ENCODE measurements around the gene TNRC6A. TPM values are rescaled to one million over a fixed set of nuclear protein-coding genes. Genes with fewer than 3 reads are reported as not detected.
"Not testable (repeated sequence)": the region's sequence is repeated elsewhere in the genome, so short reads cannot be mapped to it uniquely, and the experiment has no call there.

Gene TNRC6A
- total and polyA plus RNA-seq, 4 donors: 9.3 to 42.3 (median 22.9) TPM

GRCh38 chr16:24749310-24749709 is 19.9 kb downstream of the TNRC6A start:
- no peak for TF ChIP-seq TAF1 (conservative IDR thresholded peaks at IDR 0.05)
- TF ChIP-seq GABPA (IDR thresholded peaks at IDR 0.05 in 1 of 2, conservative IDR thresholded peaks at IDR 0.05 in 1 of 2): no peak
- no peak for TF ChIP-seq YY1 (IDR thresholded peaks at IDR 0.05)
- no peak for TF ChIP-seq EGR1 (IDR thresholded peaks at IDR 0.05; ENCODE audit: low read depth in 2 of 2)
- Histone ChIP-seq H3K9me3 (ENCODE audit: control insufficient read depth in 4 of 4, low read length in 3 of 4) (no peaks in the 10 kb centered on the region), H3K4me3 (ENCODE audit: low read depth in 1 of 3, low read length in 3 of 3) (no peak overlapping the region), H3K27me3 (ENCODE audit: control insufficient read depth in 4 of 4, insufficient read depth in 4 of 4, low read length in 3 of 4) (no peaks in the 10 kb centered on the region), H3K9ac (ENCODE audit: low read depth in 1 of 2, low read length in 2 of 2) (no peak overlapping the region), H3K36me3 (ENCODE audit: control insufficient read depth in 4 of 4, insufficient read depth in 3 of 4, low read depth in 1 of 4, low read length in 3 of 4) (peaks cover 0 to 3% (median 0%) of the 10 kb centered on the region in 4 donors), H3K4me1 (ENCODE audit: control insufficient read depth in 4 of 4, insufficient read depth in 4 of 4, low read length in 3 of 4) (peaks cover 2 to 25% (median 11%) of the 10 kb centered on the region in 4 donors), H3K27ac (ENCODE audit: low read depth in 1 of 2, low read length in 2 of 2) (no peak overlapping the region)
- DNase-seq (ENCODE audit: low spot score): no peak

- H3K27me3 ChIP-seq (ENCODE audit: control insufficient read depth in 4 of 4, insufficient read depth in 4 of 4, low read length in 3 of 4); H3K27ac ChIP-seq (ENCODE audit: low read depth in 1 of 2, low read length in 2 of 2); H3K9ac ChIP-seq (ENCODE audit: low read depth in 1 of 2, low read length in 2 of 2); DNase-seq (ENCODE audit: low spot score); H3K36me3 ChIP-seq (ENCODE audit: control insufficient read depth in 4 of 4, insufficient read depth in 3 of 4, low read depth in 1 of 4, low read length in 3 of 4); H3K9me3 ChIP-seq (ENCODE audit: control insufficient read depth in 4 of 4, low read length in 3 of 4); H3K4me3 ChIP-seq (ENCODE audit: low read depth in 1 of 3, low read length in 3 of 3): not testable (repeated sequence)
- H3K4me1 ChIP-seq (ENCODE audit: control insufficient read depth in 4 of 4, insufficient read depth in 4 of 4, low read length in 3 of 4): peaks cover 2 to 24% (median 10%) of the 10 kb centered on the region in 4 donors
- 94% methylated on average over 5 of the region's 5 CpGs for WGBS
These were observed 20.4 kb downstream of the TNRC6A start for GRCh38 chr16:24749872-24750271.

- Histone ChIP-seq H3K27ac (ENCODE audit: low read depth in 1 of 2, low read length in 2 of 2) (no peak overlapping the region), H3K27me3 (ENCODE audit: control insufficient read depth in 4 of 4, insufficient read depth in 4 of 4, low read length in 3 of 4) (no peaks in the 10 kb centered on the region), H3K36me3 (ENCODE audit: control insufficient read depth in 4 of 4, insufficient read depth in 3 of 4, low read depth in 1 of 4, low read length in 3 of 4) (peaks cover 0 to 3% (median 0%) of the 10 kb centered on the region in 4 donors), H3K9ac (ENCODE audit: low read depth in 1 of 2, low read length in 2 of 2) (no peak overlapping the region), H3K4me3 (ENCODE audit: low read depth in 1 of 3, low read length in 3 of 3) (no peak overlapping the region), H3K9me3 (ENCODE audit: control insufficient read depth in 4 of 4, low read length in 3 of 4) (no peaks in the 10 kb centered on the region), H3K4me1 (ENCODE audit: control insufficient read depth in 4 of 4, insufficient read depth in 4 of 4, low read length in 3 of 4) (peaks cover 2 to 13% (median 5%) of the 10 kb centered on the region in 4 donors)
- TF ChIP-seq HNF4G (IDR thresholded peaks at IDR 0.05): no peak
- TF ChIP-seq, protein P1, sequence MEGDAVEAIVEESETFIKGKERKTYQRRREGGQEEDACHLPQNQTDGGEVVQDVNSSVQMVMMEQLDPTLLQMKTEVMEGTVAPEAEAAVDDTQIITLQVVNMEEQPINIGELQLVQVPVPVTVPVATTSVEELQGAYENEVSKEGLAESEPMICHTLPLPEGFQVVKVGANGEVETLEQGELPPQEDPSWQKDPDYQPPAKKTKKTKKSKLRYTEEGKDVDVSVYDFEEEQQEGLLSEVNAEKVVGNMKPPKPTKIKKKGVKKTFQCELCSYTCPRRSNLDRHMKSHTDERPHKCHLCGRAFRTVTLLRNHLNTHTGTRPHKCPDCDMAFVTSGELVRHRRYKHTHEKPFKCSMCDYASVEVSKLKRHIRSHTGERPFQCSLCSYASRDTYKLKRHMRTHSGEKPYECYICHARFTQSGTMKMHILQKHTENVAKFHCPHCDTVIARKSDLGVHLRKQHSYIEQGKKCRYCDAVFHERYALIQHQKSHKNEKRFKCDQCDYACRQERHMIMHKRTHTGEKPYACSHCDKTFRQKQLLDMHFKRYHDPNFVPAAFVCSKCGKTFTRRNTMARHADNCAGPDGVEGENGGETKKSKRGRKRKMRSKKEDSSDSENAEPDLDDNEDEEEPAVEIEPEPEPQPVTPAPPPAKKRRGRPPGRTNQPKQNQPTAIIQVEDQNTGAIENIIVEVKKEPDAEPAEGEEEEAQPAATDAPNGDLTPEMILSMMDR (IDR thresholded peaks at IDR 0.05; ENCODE audit: low read depth, low read length, missing input control): no peak
- TF ChIP-seq SP1 (IDR thresholded peaks at IDR 0.05): no peak
- TF ChIP-seq FOXA2 (IDR thresholded peaks at IDR 0.05): no peak
- DNase-seq (ENCODE audit: low spot score): no peak
These were observed 23.5 kb downstream of the TNRC6A start for GRCh38 chr16:24753000-24753399.

DNA sequence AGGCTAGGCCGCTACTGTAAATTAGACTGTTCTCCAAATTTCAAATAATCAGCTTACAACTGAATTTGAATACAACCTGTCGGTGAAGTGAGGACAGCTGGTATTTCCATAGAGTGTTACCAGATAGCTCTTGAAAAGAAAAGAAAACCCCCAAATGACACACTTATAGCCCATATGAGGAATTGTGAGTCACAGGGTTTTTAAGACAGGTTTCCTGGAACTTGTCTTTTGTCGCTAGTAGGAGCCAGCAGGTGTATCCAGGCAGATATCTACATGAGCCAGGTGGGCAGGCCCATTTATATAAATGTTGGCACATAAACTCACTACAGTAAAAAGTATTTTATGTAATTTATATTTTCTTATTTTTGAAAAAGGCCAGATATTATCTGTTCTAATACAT is 24.0 kb downstream of the TNRC6A start:
- WGBS: 96% methylated on average over 3 of the region's 3 CpGs
- Histone ChIP-seq H3K27ac (ENCODE audit: low read depth in 1 of 2, low read length in 2 of 2) (no peak overlapping the region), H3K4me3 (ENCODE audit: low read depth in 1 of 3, low read length in 3 of 3) (no peak overlapping the region), H3K4me1 (ENCODE audit: control insufficient read depth in 4 of 4, insufficient read depth in 4 of 4, low read length in 3 of 4) (peaks cover 0 to 10% (median 4%) of the 10 kb centered on the region in 4 donors), H3K9ac (ENCODE audit: low read depth in 1 of 2, low read length in 2 of 2) (no peak overlapping the region), H3K9me3 (ENCODE audit: control insufficient read depth in 4 of 4, low read length in 3 of 4) (no peaks in the 10 kb centered on the region), H3K27me3 (ENCODE audit: control insufficient read depth in 4 of 4, insufficient read depth in 4 of 4, low read length in 3 of 4) (no peaks in the 10 kb centered on the region), H3K36me3 (ENCODE audit: control insufficient read depth in 4 of 4, insufficient read depth in 3 of 4, low read depth in 1 of 4, low read length in 3 of 4) (peaks cover 0 to 2% (median 1%) of the 10 kb centered on the region in 4 donors)
- DNase-seq (ENCODE audit: low spot score): no peak
- TF ChIP-seq, protein P1 (IDR thresholded peaks at IDR 0.05; ENCODE audit: low read depth, low read length, missing input control): no peak
- TF ChIP-seq RAD21 (IDR thresholded peaks at IDR 0.05) (no peak), MAX (IDR thresholded peaks at IDR 0.05) (no peak), HNF4G (IDR thresholded peaks at IDR 0.05) (no peak), SP1 (IDR thresholded peaks at IDR 0.05) (no peak), HNF4A (conservative IDR thresholded peaks at IDR 0.05) (no peak), NR2F2 (IDR thresholded peaks at IDR 0.05) (no peak), EGR1 (IDR thresholded peaks at IDR 0.05; ENCODE audit: low read depth in 2 of 2) (no peak), TAF1 (conservative IDR thresholded peaks at IDR 0.05) (no peak), YY1 (IDR thresholded peaks at IDR 0.05) (no peak), JUND (IDR thresholded peaks at IDR 0.05) (no peak), GABPA (IDR thresholded peaks at IDR 0.05 in 1 of 2, conservative IDR thresholded peaks at IDR 0.05 in 1 of 2) (no peak)
- TF ChIP-seq, protein P2, sequence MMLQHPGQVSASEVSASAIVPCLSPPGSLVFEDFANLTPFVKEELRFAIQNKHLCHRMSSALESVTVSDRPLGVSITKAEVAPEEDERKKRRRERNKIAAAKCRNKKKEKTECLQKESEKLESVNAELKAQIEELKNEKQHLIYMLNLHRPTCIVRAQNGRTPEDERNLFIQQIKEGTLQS (IDR thresholded peaks at IDR 0.05): no peak
- TF ChIP-seq, protein P3, sequence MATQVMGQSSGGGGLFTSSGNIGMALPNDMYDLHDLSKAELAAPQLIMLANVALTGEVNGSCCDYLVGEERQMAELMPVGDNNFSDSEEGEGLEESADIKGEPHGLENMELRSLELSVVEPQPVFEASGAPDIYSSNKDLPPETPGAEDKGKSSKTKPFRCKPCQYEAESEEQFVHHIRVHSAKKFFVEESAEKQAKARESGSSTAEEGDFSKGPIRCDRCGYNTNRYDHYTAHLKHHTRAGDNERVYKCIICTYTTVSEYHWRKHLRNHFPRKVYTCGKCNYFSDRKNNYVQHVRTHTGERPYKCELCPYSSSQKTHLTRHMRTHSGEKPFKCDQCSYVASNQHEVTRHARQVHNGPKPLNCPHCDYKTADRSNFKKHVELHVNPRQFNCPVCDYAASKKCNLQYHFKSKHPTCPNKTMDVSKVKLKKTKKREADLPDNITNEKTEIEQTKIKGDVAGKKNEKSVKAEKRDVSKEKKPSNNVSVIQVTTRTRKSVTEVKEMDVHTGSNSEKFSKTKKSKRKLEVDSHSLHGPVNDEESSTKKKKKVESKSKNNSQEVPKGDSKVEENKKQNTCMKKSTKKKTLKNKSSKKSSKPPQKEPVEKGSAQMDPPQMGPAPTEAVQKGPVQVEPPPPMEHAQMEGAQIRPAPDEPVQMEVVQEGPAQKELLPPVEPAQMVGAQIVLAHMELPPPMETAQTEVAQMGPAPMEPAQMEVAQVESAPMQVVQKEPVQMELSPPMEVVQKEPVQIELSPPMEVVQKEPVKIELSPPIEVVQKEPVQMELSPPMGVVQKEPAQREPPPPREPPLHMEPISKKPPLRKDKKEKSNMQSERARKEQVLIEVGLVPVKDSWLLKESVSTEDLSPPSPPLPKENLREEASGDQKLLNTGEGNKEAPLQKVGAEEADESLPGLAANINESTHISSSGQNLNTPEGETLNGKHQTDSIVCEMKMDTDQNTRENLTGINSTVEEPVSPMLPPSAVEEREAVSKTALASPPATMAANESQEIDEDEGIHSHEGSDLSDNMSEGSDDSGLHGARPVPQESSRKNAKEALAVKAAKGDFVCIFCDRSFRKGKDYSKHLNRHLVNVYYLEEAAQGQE (IDR thresholded peaks at IDR 0.05): no peak

Measured in liver (tissue), 9 donors.